Adipose tissue (tissue), 3 donors: ENCODE data around the gene WNK3. TPM values are rescaled to one million over a fixed set of nuclear protein-coding genes. Genes with fewer than 3 reads are reported as not detected.

ENCODE experiments used
- H3K27ac ChIP-seq: one replicate; pipeline ENCODE4 v1.5.1; 2013; ENCODE audit warnings: low read depth, low read length
- WGBS, 3 donors: extraction: QIAGEN DNeasy Blood & Tissue Kit; methylation state at CpG; one replicate each; pipeline ENCODE4 v1.1.7; 2013; 5-methylcytosine and 5-hydroxymethylcytosine counted together
- polyA plus RNA-seq, 3 donors: library from polyadenylated mRNA; stranded (reverse); fragments of 200-250 nt; gene quantifications; one replicate each; pipeline ENCODE4 v1.2.3, GENCODE V29; 2013
- donor health status: healthy with polysubstance abuse.
- donor health status: Bipolar disorder and iron deficiency.
- donor health status: healthy.

The WNK3 gene
- polyA plus RNA-seq, 3 donors = 0.15 to 0.45 (median 0.24) TPM

DNA sequence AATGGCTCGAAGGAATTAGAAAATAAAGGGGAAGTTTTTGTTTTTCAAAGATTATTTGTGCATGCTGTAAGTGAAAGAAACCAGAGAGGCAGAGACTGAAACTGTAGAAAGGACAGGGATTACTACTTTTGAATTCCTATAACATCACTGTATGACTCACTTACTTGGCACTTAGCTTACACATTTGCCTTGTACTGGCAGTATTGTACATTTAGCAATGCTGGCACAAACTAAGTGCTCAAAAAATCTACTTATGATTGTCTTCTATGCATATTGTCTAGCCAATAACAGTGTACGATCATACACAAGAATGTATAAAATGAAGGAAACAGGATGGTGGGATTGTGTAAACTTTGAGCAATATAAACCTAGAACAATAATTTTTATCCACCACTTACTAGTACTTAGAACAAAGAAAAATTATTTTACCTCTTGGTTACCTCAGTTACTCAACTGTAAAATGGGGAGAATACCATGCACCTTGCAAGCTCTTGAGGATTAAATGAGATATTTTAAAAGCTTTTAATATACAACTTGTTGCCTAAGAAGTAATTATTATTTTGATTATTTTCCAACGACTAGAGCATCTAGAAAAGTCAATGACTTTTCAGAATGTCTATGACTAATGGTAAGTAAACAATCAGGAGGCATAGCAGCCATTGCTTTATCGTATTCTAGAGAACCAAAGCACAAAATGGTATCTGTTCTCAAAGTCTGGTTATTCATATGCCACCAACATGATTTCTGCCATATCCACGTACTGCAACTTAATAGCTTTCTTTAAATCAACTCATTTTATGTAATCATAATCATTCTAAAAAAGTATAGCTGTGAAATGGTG, 179.5 kb downstream of the WNK3 start:
- 47 to 63% (median 55%) methylated on average over 5 of the region's 5 CpGs for WGBS, 3 donors
- no peak overlapping the region for H3K27ac ChIP-seq

DNA sequence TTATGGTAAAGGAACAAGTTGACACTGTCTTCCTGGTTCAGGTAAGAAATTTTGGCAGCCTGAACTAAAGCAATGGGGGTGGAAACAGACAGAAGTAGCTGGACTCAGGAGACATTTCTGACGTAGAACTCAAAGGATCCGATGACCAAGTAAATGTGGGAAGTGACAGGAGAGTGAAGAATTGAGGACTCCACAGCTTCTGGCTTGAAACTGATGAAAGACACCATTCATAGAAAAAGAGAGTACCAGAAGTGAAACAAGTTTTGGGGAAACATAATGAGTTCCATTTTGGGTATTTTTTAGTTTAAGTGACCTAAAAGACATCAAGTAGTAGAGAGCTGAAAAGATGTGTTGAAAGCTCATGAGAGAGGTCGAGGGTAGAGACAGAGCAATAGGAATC, 180.5 kb downstream of the WNK3 start:
- H3K27ac ChIP-seq = no peak overlapping the region
- WGBS, 3 donors = 83 to 88% (median 86%) methylated on average over 3 of the region's 3 CpGs

GRCh38 chrX:54173791-54174190, 184.1 kb downstream of the WNK3 start:
- 52 to 84% (median 59%) methylated on average over 3 of the region's 3 CpGs for WGBS, 3 donors
- H3K27ac ChIP-seq = no peak overlapping the region

- H3K27ac ChIP-seq = no peak overlapping the region
- 80 to 94% (median 92%) methylated on average over 3 of the region's 3 CpGs for WGBS, 3 donors
Observed at GRCh38 chrX:54172455-54172854, 185.4 kb downstream of the WNK3 start.

DNA sequence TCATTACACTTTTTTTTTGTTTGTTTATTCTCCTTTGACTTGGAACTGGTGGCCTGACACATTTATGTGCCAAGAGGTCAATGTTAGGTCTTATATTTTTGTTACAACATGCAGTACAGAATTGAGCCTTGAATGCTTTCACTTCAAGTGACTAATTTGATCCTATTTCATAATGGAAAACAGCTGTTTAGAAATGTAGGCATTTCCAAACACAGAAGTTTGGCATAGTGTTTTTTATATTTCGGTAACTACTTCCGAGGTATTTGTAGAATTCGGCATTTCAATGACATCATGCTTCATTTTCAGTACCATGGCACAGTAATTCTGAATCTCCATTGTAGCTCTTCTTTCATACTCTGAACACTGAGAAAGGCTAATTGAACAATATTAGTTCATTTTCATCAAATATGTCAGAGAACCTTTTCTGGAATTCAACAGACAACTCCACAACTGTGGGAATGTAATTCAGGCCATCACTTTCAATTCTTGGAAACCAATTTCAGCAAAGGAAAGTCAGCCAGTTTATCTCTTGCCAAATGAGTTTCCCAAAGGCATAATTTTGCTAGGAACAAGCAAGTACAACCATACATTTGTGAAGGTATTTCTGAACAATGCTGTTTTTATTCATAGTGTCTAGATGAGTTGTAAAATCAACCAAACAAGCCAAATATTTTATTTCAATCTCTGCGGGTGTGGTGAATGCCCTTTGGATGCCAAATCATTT, 186.2 kb downstream of the WNK3 start:
- 58 to 85% (median 66%) methylated on average over 4 of the region's 4 CpGs for WGBS, 3 donors
- no peak overlapping the region for H3K27ac ChIP-seq

- H3K27ac ChIP-seq = no peak overlapping the region
Observed at GRCh38 chrX:54171091-54171490, 186.8 kb downstream of the WNK3 start.

- whole genome bisulfite sequencing, 3 donors = 32 to 47% (median 41%) methylated on average over 4 of the region's 4 CpGs
- H3K27ac ChIP-seq = no peak overlapping the region
Observed at GRCh38 chrX:54166915-54167314, 190.9 kb downstream of the WNK3 start.

DNA sequence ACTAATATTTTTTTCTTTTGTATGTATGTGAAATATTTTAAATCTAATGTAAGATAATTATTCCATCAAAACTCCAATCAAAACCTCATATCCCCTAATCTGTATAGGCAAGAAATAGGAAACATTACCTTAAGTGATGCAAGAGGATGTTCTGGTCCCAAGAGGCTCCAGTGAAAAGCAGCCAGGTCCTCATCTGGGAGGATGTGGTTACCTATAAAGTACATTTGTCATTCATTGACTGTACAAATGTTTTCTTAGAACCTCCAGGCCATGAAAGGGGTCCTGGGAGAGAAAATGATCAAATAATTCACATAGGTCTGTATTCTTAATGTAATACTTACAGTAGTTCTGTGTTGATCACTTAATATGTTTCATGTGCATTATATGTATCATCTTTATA, 200.3 kb downstream of the WNK3 start:
- no peak overlapping the region for H3K27ac ChIP-seq

Other genes with a start within 250 kb of the WNK3 start
- 1 to 10 TPM; 1.4 to 5.2 (median 2.6) TPM for gene FAM120C, start 174.8 kb downstream of the WNK3 start, polyA plus RNA-seq
- gene TSR2, start 82.4 kb upstream of the WNK3 start, polyA plus RNA-seq = 10 to 100 TPM; 20.8 to 62.5 (median 33.0) TPM
- gene FGD1, start 138.2 kb upstream of the WNK3 start, polyA plus RNA-seq = 1 to 10 TPM; 1.3 to 2.9 (median 1.7) TPM
- 1 to 10 TPM; 4.7 to 7.6 (median 7.1) TPM for gene GNL3L, start 172.2 kb upstream of the WNK3 start, polyA plus RNA-seq